ENCODE results near the gene PCSK1N.
A peak's percentile ranks its signal among the peaks of the same experiment; 100 is the strongest.
"Not testable (repeated sequence)": the region's sequence is repeated elsewhere in the genome, so short reads cannot be mapped to it uniquely, and the experiment has no call there.

PCSK1N gene

DNA sequence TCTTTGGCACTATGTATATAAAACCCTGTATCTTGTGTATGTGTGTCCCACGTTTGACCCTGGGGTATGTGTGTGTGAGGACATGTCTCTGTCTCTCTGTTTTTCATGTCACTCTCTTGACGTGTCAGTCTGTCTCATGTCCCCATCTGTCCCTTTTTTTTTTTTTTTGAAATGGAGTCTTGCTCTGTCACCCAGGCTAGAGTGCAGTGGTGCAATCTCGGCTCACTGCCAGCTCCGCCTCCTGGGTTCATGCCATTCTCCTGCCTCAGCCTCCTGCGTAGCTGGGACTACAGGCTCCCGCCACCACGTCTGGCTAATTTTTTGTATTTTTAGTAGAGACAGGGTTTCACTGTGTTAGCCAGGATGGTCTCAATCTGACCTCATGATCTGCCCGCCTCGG, 16.0 kb downstream of the PCSK1N start:
- not testable (repeated sequence) for DNase-seq

DNA sequence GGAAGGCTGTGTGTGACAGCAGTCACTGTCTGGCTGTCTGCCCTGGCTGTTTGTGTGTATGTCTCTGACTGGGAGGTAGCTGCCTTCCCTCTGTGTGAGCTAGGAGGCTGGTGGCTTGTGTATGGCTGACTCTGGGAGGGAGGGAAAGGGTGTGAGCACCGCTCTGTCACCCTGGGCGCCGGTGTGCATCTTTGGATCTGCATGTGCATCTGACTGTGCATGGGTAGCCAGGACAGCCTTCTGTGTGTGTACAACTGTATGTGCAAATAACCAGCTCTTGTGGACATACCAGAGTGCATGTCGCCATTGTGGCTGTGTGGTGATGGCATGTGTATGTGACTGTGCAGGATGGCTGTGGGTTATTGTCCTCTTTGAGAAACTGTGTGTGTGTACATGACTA, 16.5 kb downstream of the PCSK1N start:
- no peak for DNase-seq

DNA sequence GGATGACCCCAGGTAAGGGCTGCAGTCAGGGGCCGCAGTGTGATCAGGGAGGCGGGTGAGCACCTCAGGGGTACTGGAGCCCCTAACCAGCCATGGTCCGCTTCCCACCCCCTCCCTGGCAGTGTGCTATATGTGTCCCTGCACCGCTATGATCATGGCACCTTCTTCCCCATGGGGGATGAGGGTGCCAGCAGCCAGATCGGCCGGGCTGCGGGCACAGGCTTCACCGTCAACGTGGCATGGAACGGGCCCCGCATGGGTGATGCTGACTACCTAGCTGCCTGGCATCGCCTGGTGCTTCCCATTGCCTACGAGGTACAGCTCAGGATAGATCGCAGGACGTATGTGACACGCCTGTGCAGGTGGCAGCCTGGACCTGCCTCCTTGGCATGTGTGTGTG, 17.3 kb downstream of the PCSK1N start:
- no peak for DNase-seq

DNA sequence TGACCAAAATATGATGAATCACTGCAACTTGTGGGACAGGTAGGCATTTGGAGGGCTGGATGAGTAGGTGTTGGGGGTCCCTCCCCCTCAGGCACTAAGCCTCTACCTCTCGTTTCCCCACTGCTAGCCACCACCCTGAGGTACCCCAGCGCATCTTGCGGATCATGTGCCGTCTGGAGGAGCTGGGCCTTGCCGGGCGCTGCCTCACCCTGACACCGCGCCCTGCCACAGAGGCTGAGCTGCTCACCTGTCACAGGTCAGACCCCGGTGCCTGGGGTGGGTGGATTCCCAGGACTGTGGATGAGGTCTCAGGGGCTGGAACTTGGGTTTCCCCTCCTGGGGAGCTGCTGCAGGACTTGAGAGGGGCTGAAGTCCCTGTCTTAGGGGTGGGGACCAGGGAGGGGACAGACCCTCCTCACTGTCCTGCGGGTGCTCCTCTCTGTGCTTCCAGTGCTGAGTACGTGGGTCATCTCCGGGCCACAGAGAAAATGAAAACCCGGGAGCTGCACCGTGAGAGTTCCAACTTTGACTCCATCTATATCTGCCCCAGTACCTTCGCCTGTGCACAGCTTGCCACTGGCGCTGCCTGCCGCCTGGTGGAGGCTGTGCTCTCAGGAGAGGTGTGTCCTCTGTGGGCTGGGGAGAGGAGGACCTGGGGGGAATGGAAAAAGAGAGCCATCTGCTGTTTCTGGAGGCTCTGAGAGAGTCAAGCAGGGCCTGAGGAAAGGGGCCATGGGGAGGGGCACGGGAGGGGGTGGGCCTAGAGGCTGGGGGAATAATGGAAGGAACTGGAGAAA, 19.2 kb downstream of the PCSK1N start:
- DNase-seq: no peak

DNA sequence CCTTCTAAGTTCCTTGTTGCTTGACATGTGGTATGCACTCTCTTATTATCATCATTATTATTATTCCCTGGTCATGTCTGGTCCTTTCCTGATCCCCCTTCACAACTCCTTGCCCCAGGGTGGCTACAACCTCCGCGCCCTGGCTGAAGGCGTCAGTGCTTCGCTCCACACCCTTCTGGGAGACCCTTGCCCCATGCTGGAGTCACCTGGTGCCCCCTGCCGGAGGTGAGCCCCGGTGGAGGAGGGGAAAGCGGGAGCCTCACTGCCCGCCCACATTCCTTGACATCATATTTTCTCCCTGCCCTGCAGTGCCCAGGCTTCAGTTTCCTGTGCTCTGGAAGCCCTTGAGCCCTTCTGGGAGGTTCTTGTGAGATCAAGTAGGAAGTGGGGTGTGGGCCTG, 20.1 kb downstream of the PCSK1N start:
- DNase-seq: no peak

GRCh38 chrX:48814722-48815121, 20.7 kb downstream of the PCSK1N start:
- DNase-seq: no peak

DNA sequence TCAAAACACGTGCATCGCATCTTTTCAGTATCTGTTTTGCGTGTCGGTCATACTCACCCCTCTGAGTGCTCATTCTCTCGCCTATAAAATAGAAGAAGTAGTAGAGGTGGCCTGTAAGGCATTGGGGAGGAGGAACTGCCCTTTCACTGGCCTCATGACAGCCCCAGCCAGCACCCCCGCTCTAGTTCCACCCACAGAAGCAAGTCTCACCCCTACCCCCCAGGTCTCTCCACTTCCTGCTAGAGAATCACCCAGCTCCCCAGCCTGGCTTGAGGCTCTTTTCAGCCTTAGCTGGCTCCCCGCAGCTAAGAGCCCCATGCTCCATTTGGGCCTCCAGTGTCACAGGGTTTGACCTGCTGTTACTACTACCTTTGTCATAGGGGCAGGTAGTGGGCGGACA, 21.8 kb downstream of the PCSK1N start:
- no peak for DNase-seq

DNA sequence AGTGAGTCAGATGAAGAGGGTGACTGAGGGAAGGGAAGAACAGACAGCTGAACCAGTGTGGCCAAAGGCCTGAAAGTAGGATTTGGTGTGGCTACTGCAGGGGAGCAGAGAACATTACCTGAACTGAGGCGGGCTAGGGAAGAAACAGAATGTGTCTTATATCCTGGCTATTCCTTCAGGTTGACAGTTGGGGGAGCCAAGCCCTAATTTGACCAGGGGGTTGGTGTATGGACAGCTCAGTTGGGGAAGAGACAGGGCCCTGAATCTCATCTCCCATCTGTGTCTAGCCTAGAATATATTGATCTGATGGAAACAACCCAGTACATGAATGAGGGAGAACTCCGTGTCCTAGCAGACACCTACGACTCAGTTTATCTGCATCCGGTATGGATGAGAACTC, 29.3 kb downstream of the PCSK1N start:
- no peak for DNase-seq

DNA sequence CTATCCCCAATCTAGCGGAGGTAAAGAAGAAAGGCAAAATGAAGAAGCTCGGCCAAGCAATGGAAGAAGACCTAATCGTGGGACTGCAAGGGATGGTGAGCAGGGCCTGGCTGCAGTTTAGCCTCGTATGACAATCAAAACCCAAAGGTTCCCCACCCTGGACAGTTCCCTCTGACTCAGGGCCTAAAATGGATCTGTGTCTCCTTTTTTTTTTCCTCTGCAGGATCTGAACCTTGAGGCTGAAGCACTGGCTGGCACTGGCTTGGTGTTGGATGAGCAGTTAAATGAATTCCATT, 32.6 kb downstream of the PCSK1N start:
- DNase-seq: no peak

DNA sequence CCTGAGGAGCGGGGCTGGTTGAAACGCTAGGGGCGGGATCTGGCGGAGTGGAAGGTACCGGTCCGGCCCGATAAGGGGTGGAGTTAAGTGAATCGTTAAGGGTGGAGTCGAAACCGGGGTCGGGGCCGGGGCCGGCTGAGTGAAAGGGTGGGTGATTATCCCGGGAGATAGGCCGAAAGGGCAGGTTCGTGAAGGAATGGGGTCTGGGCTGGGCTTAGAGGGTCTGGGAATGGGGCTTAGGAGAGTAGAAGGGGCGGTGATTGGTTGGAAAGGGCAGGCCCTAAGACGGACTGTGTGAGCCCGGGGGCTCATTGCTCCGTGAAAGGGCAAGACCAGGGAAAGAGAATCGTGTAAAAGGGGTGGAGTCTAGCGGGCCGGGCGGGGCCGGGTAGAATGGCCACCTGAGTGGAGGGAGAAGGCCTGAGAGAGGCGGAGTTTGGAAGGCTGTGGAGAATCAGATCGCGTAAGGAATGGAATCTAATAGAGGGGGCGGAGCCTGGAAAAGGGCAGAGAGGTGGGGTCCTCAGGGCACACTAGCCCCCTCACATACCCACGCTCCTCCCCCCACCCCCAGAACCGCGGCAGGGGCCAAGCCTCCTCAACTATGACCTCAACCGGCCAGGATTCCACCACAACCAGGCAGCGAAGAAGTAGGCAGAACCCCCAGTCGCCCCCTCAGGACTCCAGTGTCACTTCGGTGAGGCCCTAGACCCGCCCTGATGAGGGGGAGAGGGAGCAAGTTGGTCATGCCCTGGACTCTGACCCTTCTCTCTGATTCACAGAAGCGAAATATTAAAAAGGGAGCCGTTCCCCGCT, 33.1 kb downstream of the PCSK1N start:
- peak; percentile 72 for DNase-seq

GRCh38 chrX:48801280-48802088, 33.9 kb downstream of the PCSK1N start, which contains the start of gene HDAC6:
Gene HDAC6, plus strand, starts transcription at chrX:48802067. Its CDS starts 626 bp downstream, at chrX:48802693.
- peak; percentile 90 for DNase-seq

GRCh38 chrX:48800574-48801279, 34.7 kb downstream of the PCSK1N start:
- no peak for DNase-seq

- DNase-seq: no peak
Measured at GRCh38 chrX:48798318-48798717, 37.1 kb downstream of the PCSK1N start.

- no peak for DNase-seq
Measured at GRCh38 chrX:48794911-48795515, 40.4 kb downstream of the PCSK1N start.

DNA sequence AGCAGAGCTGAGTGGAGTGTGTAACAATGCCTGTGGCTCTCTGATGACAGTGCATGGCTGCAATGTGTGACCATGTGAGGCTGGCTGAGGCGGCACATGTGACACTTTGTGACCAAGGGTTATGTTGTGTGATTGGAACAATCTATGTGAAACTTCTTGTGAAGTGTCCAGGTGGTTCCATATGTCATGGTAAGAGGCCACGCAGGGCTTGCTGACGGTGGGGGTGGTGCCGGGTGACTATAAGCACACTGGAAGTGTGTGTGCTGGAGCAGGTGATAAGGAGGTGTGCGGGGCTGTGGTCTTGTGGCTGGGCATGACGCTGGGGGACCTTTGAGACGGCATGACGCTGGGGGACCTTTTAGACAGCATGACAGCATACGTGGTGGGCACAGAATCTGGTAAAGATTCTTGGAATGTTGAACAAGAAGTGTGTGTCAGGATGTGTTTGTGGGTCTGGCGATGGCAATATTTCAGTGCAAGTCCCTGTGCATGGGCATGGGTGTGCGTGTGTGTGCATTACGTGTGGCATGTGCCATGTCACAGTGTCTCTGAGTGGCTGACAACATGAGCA, 41.0 kb downstream of the PCSK1N start:
- no peak for DNase-seq

GRCh38 chrX:48793935-48794334, 41.5 kb downstream of the PCSK1N start:
- no peak for DNase-seq

DNA sequence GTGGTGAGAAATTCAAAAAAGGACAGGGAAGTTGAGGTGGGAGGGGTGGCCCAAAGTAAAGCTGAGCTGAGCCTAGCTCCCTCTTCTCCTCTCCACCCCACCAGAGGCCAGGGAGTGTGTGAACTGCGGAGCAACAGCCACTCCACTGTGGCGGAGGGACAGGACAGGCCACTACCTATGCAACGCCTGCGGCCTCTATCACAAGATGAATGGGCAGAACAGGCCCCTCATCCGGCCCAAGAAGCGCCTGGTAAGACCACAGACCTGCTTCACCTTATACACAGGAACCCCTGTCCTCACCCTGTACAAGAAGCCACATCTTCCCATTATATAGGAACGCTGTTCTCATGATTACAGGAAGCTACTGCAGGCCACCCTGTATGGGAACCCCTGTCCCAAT, 43.2 kb downstream of the PCSK1N start:
- no peak for DNase-seq

DNA sequence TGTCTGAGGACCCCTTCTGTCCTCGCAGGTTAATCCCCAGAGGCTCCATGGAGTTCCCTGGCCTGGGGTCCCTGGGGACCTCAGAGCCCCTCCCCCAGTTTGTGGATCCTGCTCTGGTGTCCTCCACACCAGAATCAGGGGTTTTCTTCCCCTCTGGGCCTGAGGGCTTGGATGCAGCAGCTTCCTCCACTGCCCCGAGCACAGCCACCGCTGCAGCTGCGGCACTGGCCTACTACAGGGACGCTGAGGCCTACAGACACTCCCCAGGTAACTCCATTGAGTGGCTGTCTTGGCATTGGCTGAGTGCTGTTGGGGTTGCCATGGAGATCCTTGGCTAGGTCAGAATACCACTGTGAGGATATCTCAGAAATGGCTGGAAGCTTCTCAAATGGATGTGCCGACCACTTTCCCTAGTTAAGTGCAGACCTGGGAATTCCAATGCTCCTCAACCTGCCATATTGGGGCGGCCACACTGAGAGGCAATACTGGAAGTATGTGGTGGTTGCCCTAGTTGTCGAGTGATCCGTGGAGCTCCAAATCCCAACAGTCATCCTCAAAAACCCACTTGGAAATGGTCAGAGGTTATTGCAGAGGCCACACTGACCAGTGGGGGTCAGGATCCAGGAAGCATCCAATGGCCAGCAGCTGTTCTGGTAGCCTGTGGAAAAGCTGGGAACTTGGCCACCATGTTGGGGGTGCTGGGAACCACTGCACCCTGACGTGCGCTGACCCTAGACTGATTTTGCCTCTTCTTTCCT, 44.2 kb downstream of the PCSK1N start:
- DNase-seq: no peak

- no peak for DNase-seq
Measured at GRCh38 chrX:48790477-48790876, 44.9 kb downstream of the PCSK1N start.

- no peak for DNase-seq
Measured at GRCh38 chrX:48789366-48790220, 45.8 kb downstream of the PCSK1N start.
